Mammary epithelial cell (primary cell): ENCODE results near the gene DOCK2.

ENCODE experiments used
- CTCF ChIP-seq, 2 donors: IDR thresholded peaks in 1 of 2; conservative IDR thresholded peaks in 1 of 2; 2 replicates each; pipeline ENCODE4 v1.5.1; 2011 to 2012; ENCODE audit warnings: inconsistent platforms in 2 of 2, low read length in 2 of 2, mild to moderate bottlenecking in 2 of 2, control low read depth in 1 of 2, low read depth in 1 of 2; ENCODE audit not compliant: insufficient read depth in 1 of 2; ENCODE audit errors: extremely low read depth in 1 of 2
- EZH2 ChIP-seq: IDR thresholded peaks from 2 replicates; pipeline ENCODE4 v1.6.1; 2012; ENCODE audit warnings: low read length, inconsistent platforms, borderline replicate concordance

- TF ChIP-seq CTCF (conservative IDR thresholded peaks at IDR 0.05 in 1 of 2, IDR thresholded peaks at IDR 0.05 in 1 of 2; ENCODE audit: extremely low read depth in 1 of 2, insufficient read depth in 1 of 2, low read depth in 1 of 2, low read length in 2 of 2) (no peak), EZH2 (no peak)
Measured at GRCh38 chr5:169768416-169768815, 131.3 kb downstream of the DOCK2 start.
